PC-3 (cell line): Measurements from ENCODE around the gene ABHD3. TPM values are rescaled to one million over a fixed set of nuclear protein-coding genes. Genes with fewer than 3 reads are reported as not detected.
"Not testable (repeated sequence)": the region's sequence is repeated elsewhere in the genome, so short reads cannot be mapped to it uniquely, and the experiment has no call there.

Source experiments
- ATAC-seq: fragments of 200-7000 bp; cut with Tn5 transposase; 2 replicates; pipeline ENCODE4 v1.9.1; 2020; ENCODE audit warnings: mild to moderate bottlenecking, moderate library complexity
- BruUV-seq: library from RNA; stranded (reverse); fragments of 400-500 nt; replicated peaks from 2 replicates; lab custom pipeline; 2021; lab: Mats Ljungman, UMichigan
- CTCF ChIA-PET: fragments of 300-600 bp; sonication (Branson Sonifier 250); formaldehyde crosslinking; loops from one replicate; lab custom pipeline; 2022; ENCODE audit warnings: antibody characterized with exemption; lab: Charles Lee
- POLR2A ChIA-PET: fragments of 300-600 bp; sonication (Branson Sonifier 250); formaldehyde crosslinking; loops from one replicate; lab custom pipeline; 2022; ENCODE audit warnings: antibody characterized with exemption; ENCODE audit not compliant: unreplicated experiment; lab: Charles Lee
- DNase-seq: peaks from one replicate; pipeline ENCODE4 v3.0.0-alpha.2; 2015
- H2AFZ ChIP-seq: fragments of 300-600 bp; sonication (generic); 2 replicates; pipeline ENCODE4 v1.6.0; 2016; ENCODE audit warnings: antibody characterized with exemption, low read length
- H3F3A ChIP-seq: fragments of 300-600 bp; sonication (generic); one replicate; pipeline ENCODE4 v1.6.0; 2017; ENCODE audit warnings: antibody characterized with exemption, low read length, control low read depth, mild to moderate bottlenecking; ENCODE audit not compliant: unreplicated experiment
- H3K27ac ChIP-seq: fragments of 300-600 bp; sonication (generic); 2 replicates; pipeline ENCODE4 v1.5.1; 2016; ENCODE audit warnings: mild to moderate bottlenecking, low read length
- H3K27me3 ChIP-seq: fragments of 300-600 bp; sonication (generic); 2 replicates; pipeline ENCODE4 v1.6.1; 2016; ENCODE audit warnings: low read length, mixed read lengths
- H3K36me3 ChIP-seq: fragments of 300-600 bp; sonication (generic); 2 replicates; pipeline ENCODE4 v1.6.1; 2016; ENCODE audit warnings: low read depth, mixed run types, low read length, mixed read lengths
- H3K4me1 ChIP-seq: fragments of 300-600 bp; sonication (generic); 2 replicates; pipeline ENCODE4 v1.5.1; 2016; ENCODE audit warnings: low read length; ENCODE audit not compliant: insufficient read depth
- H3K4me2 ChIP-seq: fragments of 300-600 bp; sonication (generic); 2 replicates; pipeline ENCODE4 v1.6.0; 2016; ENCODE audit warnings: low read length
- H3K4me3 ChIP-seq: fragments of 300-600 bp; sonication (generic); 2 replicates; pipeline ENCODE4 v1.5.1; 2016; ENCODE audit warnings: mild to moderate bottlenecking, low read length, mixed read lengths
- H3K79me2 ChIP-seq: fragments of 300-600 bp; sonication (generic); 2 replicates; pipeline ENCODE4 v1.6.1; 2017; ENCODE audit warnings: low read length, mixed read lengths
- H3K9ac ChIP-seq: fragments of 300-600 bp; sonication (generic); 2 replicates; pipeline ENCODE4 v1.6.0; 2016; ENCODE audit warnings: mild to moderate bottlenecking, low read length
- H3K9me2 ChIP-seq: fragments of 300-600 bp; sonication (generic); replicated peaks from 2 replicates; pipeline ENCODE4 v1.6.1; 2016; ENCODE audit warnings: mixed run types, low read length, mixed read lengths
- H3K9me3 ChIP-seq: fragments of 300-600 bp; sonication (generic); 2 replicates; pipeline ENCODE4 v1.6.1; 2016; ENCODE audit warnings: low read length, mixed read lengths
- H4K20me1 ChIP-seq: fragments of 300-600 bp; sonication (generic); 2 replicates; pipeline ENCODE4 v1.6.1; 2016; ENCODE audit warnings: low read length, mixed read lengths
- EZH2 ChIP-seq: fragments of 300-600 bp; sonication (generic); IDR thresholded peaks from one replicate; pipeline ENCODE4 v1.6.1; 2017; ENCODE audit warnings: antibody characterized with exemption, mild to moderate bottlenecking, low read length; ENCODE audit not compliant: unreplicated experiment
- EZH2phosphoT487 ChIP-seq: fragments of 300-600 bp; sonication (generic); IDR thresholded peaks from 2 replicates; pipeline ENCODE4 v1.6.1; 2018; ENCODE audit warnings: mild to moderate bottlenecking, antibody characterized with exemption, low read length, borderline replicate concordance
- intact Hi-C: fragments of 100-400 bp; cut with micrococcal nuclease; formaldehyde crosslinking; loops from 2 replicates; pipeline ENCODE4 v1.9.0; 2023
- total RNA-seq: library from RNA; depleted of rRNA; stranded (reverse); fragments of >200 nt; gene quantifications from 2 replicates; pipeline ENCODE4 v1.2.3, GENCODE V29; 2014
- TF ChIP-seq, protein P1 (sequence below): fragments of 300-600 bp; sonication (generic); conservative IDR thresholded peaks from 2 replicates; pipeline ENCODE4 v1.5.1; 2017; ENCODE audit warnings: antibody characterized with exemption, low read depth, mild to moderate bottlenecking, low read length

Gene ABHD3
- total RNA-seq, 1 experiment from 2014 or later: 21.4 TPM

DNA sequence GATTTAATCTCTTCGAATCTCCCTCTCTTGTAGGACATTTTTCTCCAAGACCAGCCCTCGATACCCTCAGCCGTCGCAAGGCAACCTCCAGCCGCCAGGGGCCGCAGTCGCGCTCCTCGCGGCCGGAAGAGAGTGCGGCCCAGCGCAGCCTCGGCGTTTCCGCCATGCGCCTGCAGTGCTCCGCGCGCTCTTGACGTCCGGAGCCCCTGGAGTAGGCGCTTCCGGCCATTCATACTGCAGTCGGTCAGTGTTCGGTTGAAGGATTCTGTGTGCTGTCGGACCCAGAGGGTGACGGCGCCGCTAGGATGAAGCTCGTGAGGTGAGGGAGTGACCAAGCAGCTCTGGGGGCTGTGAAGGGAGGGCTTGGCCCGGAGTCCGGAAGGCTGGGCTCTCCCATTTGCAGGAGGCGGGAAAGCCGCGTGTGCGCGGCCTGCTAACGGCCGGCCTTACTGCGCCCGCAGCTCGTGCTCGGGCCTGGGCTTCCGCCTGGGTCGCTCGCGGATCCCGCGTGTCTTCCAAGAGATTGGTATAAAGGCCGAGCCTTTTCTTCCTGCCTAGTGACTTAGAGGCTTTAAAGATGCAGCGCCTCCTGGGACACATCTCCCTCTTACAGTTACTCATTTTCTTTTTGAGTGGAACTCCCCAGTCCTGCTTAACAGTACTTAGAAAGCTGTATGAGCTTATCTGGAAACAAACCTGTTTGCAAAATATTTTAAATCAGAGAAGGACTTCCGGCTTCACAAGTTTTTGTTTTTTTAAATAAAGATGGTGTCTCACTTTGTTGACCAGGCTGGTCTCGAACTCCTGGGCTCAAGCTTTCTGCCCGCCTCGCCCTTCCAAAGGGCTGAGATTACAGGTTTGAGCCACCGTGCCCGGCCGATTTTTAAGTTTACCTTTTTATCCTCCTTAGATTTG, 92.2 kb downstream of the ABHD3 start, which contains the start of gene SNRPD1:
Gene SNRPD1, plus strand, starts transcription at position 190 of the 915 bp plus-strand sequence. Its CDS starts 116 bp downstream, at position 306.
- CTCF ChIA-PET: interaction anchor here (1.5 kb wide), 1 partner anchor 12 kb away, joined by 9 read pairs; the partner anchor contains the start of gene ESCO1
- peaks cover 34% of the 10 kb centered on the region for H4K20me1 ChIP-seq
- H3K36me3 ChIP-seq: peaks cover 17% of the 10 kb centered on the region
- peak within 1 kb of the TSS; percentile 85 for H3K4me3 ChIP-seq
- H3K9me3 ChIP-seq: no peaks in the 10 kb centered on the region
- TF ChIP-seq, protein P1, sequence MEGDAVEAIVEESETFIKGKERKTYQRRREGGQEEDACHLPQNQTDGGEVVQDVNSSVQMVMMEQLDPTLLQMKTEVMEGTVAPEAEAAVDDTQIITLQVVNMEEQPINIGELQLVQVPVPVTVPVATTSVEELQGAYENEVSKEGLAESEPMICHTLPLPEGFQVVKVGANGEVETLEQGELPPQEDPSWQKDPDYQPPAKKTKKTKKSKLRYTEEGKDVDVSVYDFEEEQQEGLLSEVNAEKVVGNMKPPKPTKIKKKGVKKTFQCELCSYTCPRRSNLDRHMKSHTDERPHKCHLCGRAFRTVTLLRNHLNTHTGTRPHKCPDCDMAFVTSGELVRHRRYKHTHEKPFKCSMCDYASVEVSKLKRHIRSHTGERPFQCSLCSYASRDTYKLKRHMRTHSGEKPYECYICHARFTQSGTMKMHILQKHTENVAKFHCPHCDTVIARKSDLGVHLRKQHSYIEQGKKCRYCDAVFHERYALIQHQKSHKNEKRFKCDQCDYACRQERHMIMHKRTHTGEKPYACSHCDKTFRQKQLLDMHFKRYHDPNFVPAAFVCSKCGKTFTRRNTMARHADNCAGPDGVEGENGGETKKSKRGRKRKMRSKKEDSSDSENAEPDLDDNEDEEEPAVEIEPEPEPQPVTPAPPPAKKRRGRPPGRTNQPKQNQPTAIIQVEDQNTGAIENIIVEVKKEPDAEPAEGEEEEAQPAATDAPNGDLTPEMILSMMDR: peak; percentile 88
- no peak for TF ChIP-seq EZH2phosphoT487
- no peaks in the 10 kb centered on the region for H3F3A ChIP-seq
- peak within 1 kb of the TSS; percentile 80 for H3K27ac ChIP-seq
- ATAC-seq (peak; percentile 97), DNase-seq (peak; percentile 92)
- POLR2A ChIA-PET: interaction anchor here (1.5 kb wide), 1 partner anchor 12 kb away, joined by 5 read pairs; the partner anchor contains the start of gene ESCO1
- peaks cover 53% of the 10 kb centered on the region for H3K79me2 ChIP-seq
- BruUV-seq: TSS peak; percentile 69
- no peaks in the 10 kb centered on the region for H3K9me2 ChIP-seq
- H2AFZ ChIP-seq: peak within 1 kb of the TSS; percentile 84
- H3K4me2 ChIP-seq: peak within 1 kb of the TSS; percentile 94
- H3K9ac ChIP-seq: peak within 1 kb of the TSS; percentile 97
- peaks cover 14% of the 10 kb centered on the region for H3K4me1 ChIP-seq
- intact Hi-C loops: no loop called here
- no peaks in the 10 kb centered on the region for H3K27me3 ChIP-seq

DNA sequence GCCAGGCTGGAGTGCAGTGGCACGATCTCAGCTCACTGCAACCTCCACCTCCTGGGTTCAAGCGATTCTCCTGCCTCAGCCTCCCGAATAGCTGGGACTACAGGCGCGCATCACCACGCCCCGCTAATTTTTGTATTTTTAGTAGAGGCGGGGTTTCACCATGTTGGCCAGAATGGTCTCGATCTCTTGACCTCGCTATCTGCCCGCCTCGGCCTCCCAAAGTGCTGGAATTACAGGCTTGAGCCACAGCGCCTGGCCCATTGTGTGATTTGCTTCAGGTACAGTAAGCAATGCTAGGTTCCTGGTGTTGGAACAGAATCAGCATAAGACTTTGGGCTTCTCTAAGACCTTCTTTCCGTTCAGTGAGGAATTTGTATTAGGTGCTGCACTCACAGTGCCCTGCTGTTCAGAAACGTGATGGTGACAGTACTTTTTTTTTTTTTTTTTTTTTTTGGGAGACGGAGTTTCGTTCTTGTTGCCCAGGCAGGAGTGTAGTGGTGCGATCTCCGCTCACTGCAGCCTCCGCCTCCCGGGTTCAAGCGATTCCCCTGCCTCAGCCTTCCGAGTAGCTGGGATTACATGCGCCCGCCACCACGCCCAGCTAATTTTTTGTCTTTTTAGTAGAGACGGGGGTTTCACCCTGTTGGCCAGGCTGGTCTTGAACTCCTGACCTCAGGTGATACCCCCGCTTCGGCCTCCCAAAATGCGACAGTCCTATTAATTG, 93.0 kb downstream of the ABHD3 start:
- peak; percentile 3 for ATAC-seq
- H2AFZ ChIP-seq: peak overlapping the region; percentile 84
- BruUV-seq: TSS peak; percentile 68

DNA sequence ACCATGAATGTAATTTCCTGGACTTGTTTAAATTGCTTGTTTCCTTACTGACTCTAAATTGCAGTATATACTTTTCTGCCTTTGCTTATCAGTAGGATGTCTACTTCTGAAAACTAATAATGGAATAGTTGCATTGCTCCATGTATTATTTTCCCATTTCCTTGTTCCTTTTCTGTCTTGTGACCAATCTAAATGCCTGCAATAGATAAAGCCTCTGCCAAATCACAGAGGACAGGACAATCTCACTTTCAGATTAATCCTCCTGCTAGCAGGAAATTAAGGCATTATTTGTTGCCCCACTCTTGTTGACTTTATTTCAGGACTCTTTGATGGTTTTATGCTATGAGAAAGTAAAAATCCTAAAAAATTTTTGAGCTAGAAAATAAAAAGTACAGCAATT, 99.4 kb downstream of the ABHD3 start:
- intact Hi-C loops: no loop called here
- POLR2A ChIA-PET: no interaction called here
- no peaks in the 10 kb centered on the region for H3K27me3 ChIP-seq
- H3K4me2 ChIP-seq: no peak overlapping the region
- H3K27ac ChIP-seq: no peak overlapping the region
- DNase-seq: no peak
- no peaks in the 10 kb centered on the region for H3K9me2 ChIP-seq
- H3K4me3 ChIP-seq: no peak overlapping the region
- no TSS peak for BruUV-seq
- no peak overlapping the region for H2AFZ ChIP-seq
- H3F3A ChIP-seq: no peaks in the 10 kb centered on the region
- H3K36me3 ChIP-seq: no peaks in the 10 kb centered on the region
- no peaks in the 10 kb centered on the region for H4K20me1 ChIP-seq
- no peaks in the 10 kb centered on the region for H3K79me2 ChIP-seq
- no peaks in the 10 kb centered on the region for H3K9me3 ChIP-seq
- H3K9ac ChIP-seq: no peak overlapping the region
- CTCF ChIA-PET: interaction anchor here (0.6 to 0.7 kb wide), 2 partner anchors 135 to 228 kb away, joined by 3 to 4 read pairs; partner anchors contain the start of gene MIB1
- TF ChIP-seq, protein P1: no peak
- no peak for TF ChIP-seq EZH2phosphoT487
- TF ChIP-seq EZH2: no peak
- no peak for ATAC-seq
- no peaks in the 10 kb centered on the region for H3K4me1 ChIP-seq

More for the DNA sequence above, 93.0 kb downstream of the ABHD3 start:
- ChIA-PET CTCF (interaction anchor here (1.5 kb wide), 1 partner anchor 11 kb away, joined by 9 read pairs; the partner anchor contains the start of gene ESCO1), POLR2A (interaction anchor here (1.5 kb wide), 1 partner anchor 11 kb away, joined by 5 read pairs; the partner anchor contains the start of gene ESCO1)
- peaks cover 27% of the 10 kb centered on the region for H4K20me1 ChIP-seq
- H3K9me2 ChIP-seq, H3K27me3 ChIP-seq, H3F3A ChIP-seq, H3K9me3 ChIP-seq, DNase-seq, intact Hi-C loops: not testable (repeated sequence)
- peaks cover 45% of the 10 kb centered on the region for H3K79me2 ChIP-seq
- peaks cover 14% of the 10 kb centered on the region for H3K4me1 ChIP-seq
- peak overlapping the region; percentile 94 for H3K4me2 ChIP-seq
- peak overlapping the region; percentile 85; the same call in 1 of the 2 replicates for H3K4me3 ChIP-seq
- peaks cover 10% of the 10 kb centered on the region; the same call in 1 of the 2 replicates for H3K36me3 ChIP-seq
- peak overlapping the region; percentile 80; the same call in 1 of the 2 replicates for H3K27ac ChIP-seq
- peak overlapping the region; percentile 97 for H3K9ac ChIP-seq
